Upper lobe of left lung (tissue), 6 donors: ENCODE data around the gene HSPB1. TPM values are rescaled to one million over a fixed set of nuclear protein-coding genes. Genes with fewer than 3 reads are reported as not detected.

ENCODE experiments used
- ATAC-seq, 2 donors: fragments of 200-7000 bp; cut with Tn5 transposase; one replicate each; pipeline ENCODE4 v1.9.1; 2022; ENCODE audit warnings: mild to moderate bottlenecking in 2 of 2, moderate library complexity in 2 of 2; ENCODE audit not compliant: low FRiP score in 2 of 2
- DNase-seq, 2 donors: peaks; one replicate each; pipeline ENCODE4 v3.0.0-alpha.2; 2019 to 2020
- H3K27ac ChIP-seq, 4 donors: fragments of 200-600 bp; sonication (generic); one replicate each; pipeline ENCODE4 v1.5.1; 2016 to 2019
- H3K27me3 ChIP-seq, 4 donors: fragments of 200-600 bp; sonication (generic); one replicate each; pipeline ENCODE4 v1.5.1; 2017 to 2019
- H3K36me3 ChIP-seq, 4 donors: fragments of 200-600 bp; sonication (generic); one replicate each; pipeline ENCODE4 v1.5.1; 2016 to 2019
- H3K4me1 ChIP-seq, 4 donors: fragments of 200-600 bp; sonication (generic); one replicate each; pipeline ENCODE4 v1.5.1; 2018 to 2019
- H3K4me3 ChIP-seq, 4 donors: fragments of 200-600 bp; sonication (generic); one replicate each; pipeline ENCODE4 v1.5.1; 2017 to 2019; ENCODE audit warnings: mild to moderate bottlenecking in 2 of 4, moderate library complexity in 1 of 4
- H3K9me3 ChIP-seq, 4 donors: fragments of 200-600 bp; sonication (generic); one replicate each; pipeline ENCODE4 v1.5.1; 2018 to 2019
- CTCF ChIP-seq, 6 experiments: fragments of 450-650 bp in 4 of 6; fragments of 200-600 bp in 2 of 6; sonication (generic) in 2 of 6; IDR thresholded peaks; one replicate each; pipeline ENCODE4 v1.5.1; 2016 to 2019; ENCODE audit warnings: antibody characterized with exemption in 6 of 6
- EP300 ChIP-seq, 4 donors: sonication (generic); formaldehyde crosslinking; IDR thresholded peaks; one replicate each; pipeline ENCODE4 v1.5.1; 2017; ENCODE audit warnings: antibody characterized with exemption in 4 of 4, control low read depth in 2 of 4
- POLR2A ChIP-seq, 4 donors: fragments of 450-650 bp; IDR thresholded peaks; one replicate each; pipeline ENCODE4 v1.5.1; 2016 to 2017; ENCODE audit warnings: antibody characterized with exemption in 4 of 4, mild to moderate bottlenecking in 2 of 4
- POLR2AphosphoS5 ChIP-seq, 2 donors: sonication (generic); formaldehyde crosslinking; IDR thresholded peaks; one replicate each; pipeline ENCODE4 v1.5.1; 2017; ENCODE audit warnings: antibody characterized with exemption in 2 of 2
- WGBS, 2 donors: methylation state at CpG; one replicate each; pipeline ENCODE4 v1.1.5; 2017 to 2018; 5-methylcytosine and 5-hydroxymethylcytosine counted together
- total RNA-seq, 6 donors: library from RNA; depleted of rRNA in 4 of 6; stranded (reverse); fragments of >200 nt in 4 of 6; gene quantifications; one replicate each; pipeline versions ENCODE4 v1.1.0 to v1.2.1, GENCODE V29; 2016 to 2021
- donor health status: DM: no; HTN: no; CAD: no; lungs with moderate emphysema.
- donor health status: DM: no; HTN: yes; CAD: no; lungs with severe emphysema.

Gene HSPB1
- total RNA-seq, 6 donors from 2014 or later, result 164 to 703 (median 300) TPM

DNA sequence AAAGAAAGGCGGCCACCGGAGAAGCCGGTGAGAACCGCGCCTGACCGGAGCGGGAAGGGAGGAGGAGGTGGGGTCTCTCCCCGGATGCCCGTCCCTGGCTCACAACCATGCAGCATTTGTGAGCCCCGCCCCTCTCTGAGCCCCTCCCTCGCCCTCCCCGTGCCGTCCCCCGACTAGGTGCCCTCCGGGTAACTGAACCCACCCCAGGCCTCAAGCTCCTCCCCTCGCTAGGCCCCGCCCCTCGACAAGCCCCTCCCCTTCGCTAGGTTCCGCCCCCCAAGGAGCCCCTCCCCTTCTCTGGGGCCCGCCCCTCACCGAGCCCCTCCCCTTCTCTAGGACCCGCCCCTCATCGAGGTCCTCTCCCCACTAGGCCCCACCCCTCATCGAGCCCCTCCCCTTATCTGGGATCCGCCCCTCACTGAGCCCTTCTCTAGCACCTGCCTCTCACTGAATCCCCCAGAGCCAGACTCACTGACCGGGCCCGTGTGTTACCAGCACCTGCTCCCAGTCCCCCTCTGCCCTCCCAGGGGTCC is 42.2 kb upstream of the HSPB1 start:
- H3K4me1 ChIP-seq, result peaks cover 6 to 12% (median 9%) of the 10 kb centered on the region in 4 donors
- H3K27me3 ChIP-seq, result peaks cover 0 to 14% (median 4%) of the 10 kb centered on the region in 4 donors
- H3K27ac ChIP-seq, result no peak overlapping the region
- ATAC-seq (peak in 1 of 2 donors; percentile 56), DNase-seq (peak; percentile 22 to 64)
- H3K9me3 ChIP-seq, result no peaks in the 10 kb centered on the region
- peak overlapping the region in 3 of 4 donors; percentile 27 to 46 (median 41) for H3K4me3 ChIP-seq
- 6% methylated on average over 21 of the region's 28 CpGs; no CpG with 5 or more reads in 1 of the 2 donors for WGBS, 2 donors
- no peaks in the 10 kb centered on the region for H3K36me3 ChIP-seq
- TF ChIP-seq POLR2A (IDR thresholded peaks at IDR 0.05), result no peak

DNA sequence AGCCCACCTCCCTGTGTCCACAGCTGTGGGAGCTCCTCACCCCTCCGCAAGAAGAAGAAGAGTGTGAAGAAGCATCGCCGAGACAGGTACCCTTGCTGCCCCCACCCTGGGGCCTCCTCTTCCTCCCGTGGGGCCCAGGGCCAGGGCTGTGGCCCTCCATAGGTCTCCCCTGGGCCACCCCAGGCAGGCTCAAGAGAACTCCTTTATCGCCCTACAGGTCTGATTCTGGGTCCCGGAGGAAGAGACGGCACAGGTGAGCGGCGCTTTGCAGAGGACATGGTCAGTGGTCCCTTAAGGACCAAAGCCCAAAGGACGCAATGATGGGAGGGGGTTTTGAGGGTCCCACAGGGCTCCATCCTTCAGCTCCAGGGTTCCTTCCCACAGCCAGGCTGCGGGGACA is 41.1 kb upstream of the HSPB1 start:
- ATAC-seq (no peak), DNase-seq (no peak)
- Histone ChIP-seq H3K27ac (no peak overlapping the region), H3K4me3 (no peak overlapping the region), H3K9me3 (no peaks in the 10 kb centered on the region), H3K27me3 (peaks cover 0 to 14% (median 4%) of the 10 kb centered on the region in 4 donors), H3K4me1 (peaks cover 6 to 12% (median 9%) of the 10 kb centered on the region in 4 donors), H3K36me3 (no peaks in the 10 kb centered on the region)
- 84 to 97% methylated on average over 7 to 11 of the region's 11 CpGs for WGBS, 2 donors
- no peak for TF ChIP-seq POLR2A (IDR thresholded peaks at IDR 0.05)
- TF ChIP-seq CTCF (IDR thresholded peaks at IDR 0.05), result no peak
- TF ChIP-seq EP300 (IDR thresholded peaks at IDR 0.05), result no peak
- no peak for TF ChIP-seq POLR2AphosphoS5 (IDR thresholded peaks at IDR 0.05)

DNA sequence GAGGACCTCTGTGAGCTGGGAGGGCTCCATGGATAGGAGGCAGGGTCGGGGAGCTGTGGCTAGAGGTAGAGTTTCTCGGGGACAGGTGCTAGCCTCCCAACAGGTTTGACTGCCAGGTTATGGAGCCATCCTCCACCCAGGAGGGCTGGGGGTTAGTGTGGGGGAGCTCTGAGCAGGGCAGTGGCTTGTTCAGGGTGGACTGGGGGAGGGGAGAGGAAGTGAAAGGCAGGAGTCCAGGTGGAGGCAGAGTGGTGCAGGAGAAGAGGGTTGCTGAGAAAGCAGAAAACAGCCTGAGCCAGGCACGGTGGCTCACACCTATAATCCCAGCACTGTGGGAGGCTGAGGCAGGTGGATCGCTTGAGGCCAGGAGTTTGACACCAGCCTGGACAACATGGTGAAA is 40.5 kb upstream of the HSPB1 start:
- Histone ChIP-seq H3K4me3 (no peak overlapping the region), H3K27me3 (peaks cover 0 to 18% (median 6%) of the 10 kb centered on the region in 4 donors), H3K9me3 (no peaks in the 10 kb centered on the region), H3K4me1 (peaks cover 10 to 16% (median 11%) of the 10 kb centered on the region in 4 donors), H3K27ac (no peak overlapping the region), H3K36me3 (no peaks in the 10 kb centered on the region)
- DNase-seq (no peak), ATAC-seq (no peak)
- WGBS, 2 donors, result 47 to 63% methylated on average over 4 of the region's 4 CpGs
- TF ChIP-seq POLR2A (IDR thresholded peaks at IDR 0.05) (no peak), POLR2AphosphoS5 (IDR thresholded peaks at IDR 0.05) (no peak), EP300 (IDR thresholded peaks at IDR 0.05) (no peak), CTCF (IDR thresholded peaks at IDR 0.05) (no peak)

DNA sequence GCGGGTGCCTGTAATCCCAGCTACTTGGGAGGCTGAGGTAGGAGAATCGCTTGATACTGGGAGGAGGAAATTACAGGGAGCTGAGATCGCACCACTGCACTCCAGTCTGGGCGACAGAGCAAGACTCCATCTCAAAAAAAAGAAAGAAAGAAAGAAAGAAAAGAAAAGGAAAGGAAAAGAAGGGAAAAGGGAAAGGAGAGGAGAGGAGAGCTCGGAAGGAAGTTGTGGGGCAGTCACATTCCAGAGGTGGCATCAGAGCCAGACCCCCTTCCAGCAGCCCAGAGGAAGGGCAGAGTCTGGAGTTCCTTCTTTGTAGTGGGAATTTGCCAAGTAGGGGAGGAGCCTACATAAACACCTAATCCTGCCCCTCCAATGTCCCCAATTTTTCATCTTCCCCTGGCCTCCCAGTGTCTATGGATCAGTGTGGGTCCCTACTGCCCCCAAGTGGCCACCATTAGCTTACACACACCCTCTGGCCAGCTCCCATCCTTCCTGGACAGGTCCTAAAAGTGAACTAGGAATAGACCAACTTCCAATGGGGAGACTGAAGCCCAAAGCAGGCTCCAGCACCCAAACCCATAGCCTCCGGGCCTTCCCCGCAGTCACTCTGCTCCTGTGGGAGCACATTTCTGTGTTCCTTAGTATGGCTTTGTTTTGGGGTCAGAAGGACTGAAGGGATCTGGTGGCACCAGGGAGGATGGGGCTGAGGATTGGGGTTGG is 39.6 kb upstream of the HSPB1 start:
- no peak overlapping the region for H3K4me3 ChIP-seq
- H3K36me3 ChIP-seq, result no peaks in the 10 kb centered on the region
- DNase-seq (peak in 1 of 2 donors; percentile 63), ATAC-seq (peak; percentile 68 to 81)
- TF ChIP-seq CTCF (IDR thresholded peaks at IDR 0.05) (peak in 5 of 6 experiments; percentile 46 to 67 (median 62)), EP300 (IDR thresholded peaks at IDR 0.05) (no peak)
- peaks cover 0 to 26% (median 13%) of the 10 kb centered on the region in 4 donors for H3K27me3 ChIP-seq
- peaks cover 16 to 25% (median 18%) of the 10 kb centered on the region in 4 donors for H3K4me1 ChIP-seq
- no peak overlapping the region for H3K27ac ChIP-seq
- H3K9me3 ChIP-seq, result no peaks in the 10 kb centered on the region
- 63 to 71% methylated on average over 7 of the region's 7 CpGs for WGBS, 2 donors

- peaks cover 0 to 17% (median 10%) of the 10 kb centered on the region in 4 donors for H3K27me3 ChIP-seq
- 99% methylated on average over 6 to 7 of the region's 7 CpGs for WGBS, 2 donors
Observed at GRCh38 chr7:76265299-76265698, 37.2 kb upstream of the HSPB1 start.

More at GRCh38 chr7:76265299-76265698, 37.2 kb upstream of the HSPB1 start:
- no peaks in the 10 kb centered on the region for H3K36me3 ChIP-seq
- ATAC-seq (no peak), DNase-seq (no peak)
- H3K4me1 ChIP-seq, result peaks cover 10 to 22% (median 14%) of the 10 kb centered on the region in 4 donors
- no peak overlapping the region for H3K27ac ChIP-seq
- no peaks in the 10 kb centered on the region for H3K9me3 ChIP-seq
- no peak for TF ChIP-seq CTCF (IDR thresholded peaks at IDR 0.05)
- TF ChIP-seq POLR2A (IDR thresholded peaks at IDR 0.05), result no peak
- no peak for TF ChIP-seq EP300 (IDR thresholded peaks at IDR 0.05)
- TF ChIP-seq POLR2AphosphoS5 (IDR thresholded peaks at IDR 0.05), result no peak
- H3K4me3 ChIP-seq, result no peak overlapping the region
